ENCODE results near the gene RASGRP3.

- TF ChIP-seq, protein P1, sequence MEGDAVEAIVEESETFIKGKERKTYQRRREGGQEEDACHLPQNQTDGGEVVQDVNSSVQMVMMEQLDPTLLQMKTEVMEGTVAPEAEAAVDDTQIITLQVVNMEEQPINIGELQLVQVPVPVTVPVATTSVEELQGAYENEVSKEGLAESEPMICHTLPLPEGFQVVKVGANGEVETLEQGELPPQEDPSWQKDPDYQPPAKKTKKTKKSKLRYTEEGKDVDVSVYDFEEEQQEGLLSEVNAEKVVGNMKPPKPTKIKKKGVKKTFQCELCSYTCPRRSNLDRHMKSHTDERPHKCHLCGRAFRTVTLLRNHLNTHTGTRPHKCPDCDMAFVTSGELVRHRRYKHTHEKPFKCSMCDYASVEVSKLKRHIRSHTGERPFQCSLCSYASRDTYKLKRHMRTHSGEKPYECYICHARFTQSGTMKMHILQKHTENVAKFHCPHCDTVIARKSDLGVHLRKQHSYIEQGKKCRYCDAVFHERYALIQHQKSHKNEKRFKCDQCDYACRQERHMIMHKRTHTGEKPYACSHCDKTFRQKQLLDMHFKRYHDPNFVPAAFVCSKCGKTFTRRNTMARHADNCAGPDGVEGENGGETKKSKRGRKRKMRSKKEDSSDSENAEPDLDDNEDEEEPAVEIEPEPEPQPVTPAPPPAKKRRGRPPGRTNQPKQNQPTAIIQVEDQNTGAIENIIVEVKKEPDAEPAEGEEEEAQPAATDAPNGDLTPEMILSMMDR (IDR thresholded peaks at IDR 0.05) = no peak
- no peak for TF ChIP-seq POLR2A (IDR thresholded peaks at IDR 0.05)
Observed at GRCh38 chr2:33561872-33562271, 85.4 kb downstream of the RASGRP3 start.

Measured in uterus (tissue), 2 donors.